ENCODE results near the gene TMEM72. TPM values are rescaled to one million over a fixed set of nuclear protein-coding genes. Genes with fewer than 3 reads are reported as not detected.

Gene TMEM72
- total RNA-seq, 2 donors from 2014 or later = 0.15 TPM; not detected in 1

GRCh38 chr10:44883593-44884331, 27.4 kb upstream of the TMEM72 start:
- no peak overlapping the region for H3K27ac ChIP-seq
- peaks cover 0 to 9% of the 10 kb centered on the region in 2 donors for H3K4me1 ChIP-seq
- H3K9me3 ChIP-seq = no peaks in the 10 kb centered on the region
- H3K4me3 ChIP-seq = no peak overlapping the region
- no peak for TF ChIP-seq CTCF (IDR thresholded peaks at IDR 0.05)
- no peak for DNase-seq (ENCODE audit: low spot score)
- H3K27me3 ChIP-seq = no peaks in the 10 kb centered on the region
- H3K36me3 ChIP-seq = no peaks in the 10 kb centered on the region

GRCh38 chr10:44885710-44886109, 25.4 kb upstream of the TMEM72 start:
- no peaks in the 10 kb centered on the region for H3K4me1 ChIP-seq
- no peaks in the 10 kb centered on the region for H3K36me3 ChIP-seq
- no peaks in the 10 kb centered on the region for H3K27me3 ChIP-seq
- DNase-seq (ENCODE audit: low spot score) = no peak
- H3K4me3 ChIP-seq = no peak overlapping the region
- TF ChIP-seq CTCF (IDR thresholded peaks at IDR 0.05) = no peak
- no peaks in the 10 kb centered on the region for H3K9me3 ChIP-seq
- no peak overlapping the region for H3K27ac ChIP-seq

- H3K4me3 ChIP-seq = no peak overlapping the region
- H3K27ac ChIP-seq = no peak overlapping the region
- H3K36me3 ChIP-seq = no peaks in the 10 kb centered on the region
- H3K9me3 ChIP-seq = no peaks in the 10 kb centered on the region
- H3K4me1 ChIP-seq = no peaks in the 10 kb centered on the region
- DNase-seq (ENCODE audit: low spot score) = no peak
- no peaks in the 10 kb centered on the region for H3K27me3 ChIP-seq
- no peak for TF ChIP-seq CTCF (IDR thresholded peaks at IDR 0.05)
Observed at GRCh38 chr10:44886966-44887365, 24.2 kb upstream of the TMEM72 start.

GRCh38 chr10:44888886-44889285, 22.3 kb upstream of the TMEM72 start:
- no peak overlapping the region for H3K4me3 ChIP-seq
- no peaks in the 10 kb centered on the region for H3K27me3 ChIP-seq
- H3K36me3 ChIP-seq = no peaks in the 10 kb centered on the region
- no peak for DNase-seq (ENCODE audit: low spot score)
- TF ChIP-seq CTCF (IDR thresholded peaks at IDR 0.05) = no peak
- no peak overlapping the region for H3K27ac ChIP-seq
- no peaks in the 10 kb centered on the region for H3K9me3 ChIP-seq
- no peaks in the 10 kb centered on the region for H3K4me1 ChIP-seq

GRCh38 chr10:44889834-44890233, 21.3 kb upstream of the TMEM72 start:
- Histone ChIP-seq H3K9me3 (no peaks in the 10 kb centered on the region), H3K4me1 (no peaks in the 10 kb centered on the region), H3K27ac (no peak overlapping the region), H3K36me3 (no peaks in the 10 kb centered on the region), H3K4me3 (no peak overlapping the region), H3K27me3 (no peaks in the 10 kb centered on the region)
- no peak for TF ChIP-seq CTCF (IDR thresholded peaks at IDR 0.05)
- no peak for DNase-seq (ENCODE audit: low spot score)
